Peyer's patch (tissue), 4 donors: ENCODE measurements around the gene CDCA4. TPM values are rescaled to one million over a fixed set of nuclear protein-coding genes. Genes with fewer than 3 reads are reported as not detected.

Source experiments
- DNase-seq, 3 donors: peaks; one replicate each; pipeline ENCODE4 v3.0.0-alpha.2; 2017 to 2019
- H3K27ac ChIP-seq, 4 donors: fragments of 200-600 bp; sonication (generic); one replicate each; pipeline ENCODE4 v1.5.1; 2016 to 2019
- H3K27me3 ChIP-seq, 2 donors: fragments of 200-600 bp; sonication (generic); one replicate each; pipeline ENCODE4 v1.5.1; 2019
- H3K36me3 ChIP-seq, 3 donors: fragments of 200-600 bp; sonication (generic); one replicate each; pipeline ENCODE4 v1.5.1; 2016 to 2019
- H3K4me1 ChIP-seq, 4 donors: fragments of 200-600 bp; sonication (generic); one replicate each; pipeline ENCODE4 v1.5.1; 2016 to 2019
- H3K4me3 ChIP-seq, 4 donors: fragments of 200-600 bp; sonication (generic); 1 replicate in 3 of 4; 2 replicates in 1 of 4; pipeline ENCODE4 v1.5.1; 2016 to 2019; ENCODE audit warnings: mild to moderate bottlenecking in 1 of 4
- H3K9me3 ChIP-seq, 4 donors: fragments of 200-600 bp; sonication (generic); one replicate each; pipeline ENCODE4 v1.5.1; 2016 to 2019; ENCODE audit warnings: mild to moderate bottlenecking in 1 of 4
- POLR2A ChIP-seq, 2 donors: fragments of 450-650 bp; IDR thresholded peaks; one replicate each; pipeline ENCODE4 v1.5.1; 2017; ENCODE audit warnings: antibody characterized with exemption in 2 of 2, mild to moderate bottlenecking in 2 of 2, moderate library complexity in 2 of 2
- total RNA-seq, 4 donors: library from RNA; depleted of rRNA; stranded (reverse); fragments of >200 nt; gene quantifications; one replicate each; pipeline ENCODE4 v1.1.0, GENCODE V29; 2016
- TF ChIP-seq, protein P1 (sequence below), 6 experiments: fragments of 450-650 bp in 4 of 6; fragments of 200-600 bp in 2 of 6; sonication (generic) in 1 of 6; IDR thresholded peaks; one replicate each; pipeline ENCODE4 v1.5.1; 2017 to 2019; ENCODE audit warnings: antibody characterized with exemption in 6 of 6, mild to moderate bottlenecking in 3 of 6, moderate library complexity in 1 of 6

CDCA4 gene
- total RNA-seq = 1 to 10 TPM; 3.7 to 9.1 (median 6.6) TPM

- peak within 1 kb of the TSS; percentile 84 to 99 (median 96) for H3K4me3 ChIP-seq
- H3K27ac ChIP-seq = peak within 1 kb of the TSS; percentile 90 to 96 (median 92)
- H3K9me3 ChIP-seq = no peaks in the 10 kb centered on the region
- no peaks in the 10 kb centered on the region for H3K36me3 ChIP-seq
- TF ChIP-seq, protein P1, sequence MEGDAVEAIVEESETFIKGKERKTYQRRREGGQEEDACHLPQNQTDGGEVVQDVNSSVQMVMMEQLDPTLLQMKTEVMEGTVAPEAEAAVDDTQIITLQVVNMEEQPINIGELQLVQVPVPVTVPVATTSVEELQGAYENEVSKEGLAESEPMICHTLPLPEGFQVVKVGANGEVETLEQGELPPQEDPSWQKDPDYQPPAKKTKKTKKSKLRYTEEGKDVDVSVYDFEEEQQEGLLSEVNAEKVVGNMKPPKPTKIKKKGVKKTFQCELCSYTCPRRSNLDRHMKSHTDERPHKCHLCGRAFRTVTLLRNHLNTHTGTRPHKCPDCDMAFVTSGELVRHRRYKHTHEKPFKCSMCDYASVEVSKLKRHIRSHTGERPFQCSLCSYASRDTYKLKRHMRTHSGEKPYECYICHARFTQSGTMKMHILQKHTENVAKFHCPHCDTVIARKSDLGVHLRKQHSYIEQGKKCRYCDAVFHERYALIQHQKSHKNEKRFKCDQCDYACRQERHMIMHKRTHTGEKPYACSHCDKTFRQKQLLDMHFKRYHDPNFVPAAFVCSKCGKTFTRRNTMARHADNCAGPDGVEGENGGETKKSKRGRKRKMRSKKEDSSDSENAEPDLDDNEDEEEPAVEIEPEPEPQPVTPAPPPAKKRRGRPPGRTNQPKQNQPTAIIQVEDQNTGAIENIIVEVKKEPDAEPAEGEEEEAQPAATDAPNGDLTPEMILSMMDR (IDR thresholded peaks at IDR 0.05) = peak in 3 of 6 experiments; percentile 22 to 35 (median 22)
- TF ChIP-seq POLR2A (IDR thresholded peaks at IDR 0.05) = peak; percentile 65 to 67
- no peaks in the 10 kb centered on the region for H3K27me3 ChIP-seq
- peaks cover 5 to 29% (median 17%) of the 10 kb centered on the region in 4 donors for H3K4me1 ChIP-seq
- peak; percentile 98 to 99 (median 99) for DNase-seq
Observed at GRCh38 chr14:105020815-105021655, at the start of gene CDCA4. Gene CDCA4, minus strand, starts transcription at chr14:105021083. Its CDS starts 9,154 bp downstream, at chr14:105011929.

DNA sequence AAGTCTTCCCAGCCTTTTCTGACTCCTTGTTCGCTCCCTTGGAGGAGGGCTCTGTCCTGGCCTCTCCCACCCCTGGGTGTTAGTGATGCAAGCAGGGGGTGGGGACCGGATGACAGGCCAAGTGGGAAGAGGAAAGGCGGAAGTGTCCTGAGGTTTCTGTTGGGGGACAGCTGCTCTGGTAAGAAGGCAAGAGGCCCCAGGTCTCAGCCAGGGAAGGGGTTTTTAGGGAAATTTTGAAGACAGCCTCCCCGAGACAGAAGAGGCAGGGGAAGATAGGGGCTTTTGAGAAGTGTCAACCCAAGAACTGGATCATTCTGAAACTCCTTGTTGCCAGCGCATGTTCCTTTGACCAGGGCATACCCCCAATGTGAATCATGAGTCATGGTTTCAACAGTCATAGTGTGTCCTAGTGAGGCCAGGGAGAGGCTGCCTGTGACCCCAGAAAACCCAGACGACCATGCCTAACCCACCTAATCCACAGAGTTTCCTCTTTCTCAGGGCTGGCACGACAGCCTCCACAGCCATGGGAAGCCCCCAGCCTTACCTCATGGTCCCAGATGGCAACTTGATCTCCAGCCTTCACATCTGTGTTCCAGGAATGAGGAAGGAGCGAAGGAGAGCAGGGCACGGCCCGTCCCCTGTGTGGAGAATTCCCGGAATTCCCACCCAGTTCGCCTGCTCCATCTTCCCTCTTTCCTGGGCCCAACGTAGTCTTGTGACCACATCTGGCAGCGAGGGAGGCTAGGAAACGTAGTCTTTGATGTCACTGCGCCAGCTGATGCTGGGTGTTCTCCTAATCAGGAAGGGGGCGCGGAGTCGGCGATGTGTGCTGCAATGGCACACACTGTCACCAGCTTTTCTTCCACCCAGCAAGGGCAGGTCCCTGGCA, 49.2 kb upstream of the CDCA4 start:
- Histone ChIP-seq H3K27ac (peak overlapping the region; percentile 16 to 95 (median 35)), H3K4me1 (peaks cover 0 to 26% (median 22%) of the 10 kb centered on the region in 4 donors), H3K4me3 (no peak overlapping the region), H3K27me3 (no peaks in the 10 kb centered on the region), H3K9me3 (no peaks in the 10 kb centered on the region), H3K36me3 (no peaks in the 10 kb centered on the region)
- TF ChIP-seq, protein P1 (IDR thresholded peaks at IDR 0.05) = no peak
- no peak for TF ChIP-seq POLR2A (IDR thresholded peaks at IDR 0.05)
- DNase-seq = peak; percentile 45 to 72 (median 68)

DNA sequence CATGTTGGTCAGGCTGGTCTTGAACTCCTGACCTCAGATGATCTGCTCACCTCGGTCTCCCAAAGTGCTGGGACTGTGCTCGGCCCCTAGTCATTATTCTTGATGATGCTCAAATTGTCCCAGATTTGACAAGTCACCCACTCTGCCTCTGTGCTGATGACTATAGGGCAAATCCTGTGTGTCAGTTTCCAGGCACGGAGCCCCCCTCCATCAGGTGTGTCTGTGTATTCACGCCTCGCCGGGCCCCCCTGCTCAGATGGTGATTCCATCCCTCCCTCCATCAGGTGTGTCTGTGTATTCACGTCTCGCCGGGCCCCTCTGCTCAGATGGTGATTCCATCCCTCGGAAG, 48.6 kb upstream of the CDCA4 start:
- no peaks in the 10 kb centered on the region for H3K27me3 ChIP-seq
- no peak overlapping the region for H3K4me3 ChIP-seq
- no peak for TF ChIP-seq POLR2A (IDR thresholded peaks at IDR 0.05)
- TF ChIP-seq, protein P1 (IDR thresholded peaks at IDR 0.05) = no peak
- peaks cover 0 to 24% (median 22%) of the 10 kb centered on the region in 4 donors for H3K4me1 ChIP-seq
- DNase-seq = no peak
- H3K9me3 ChIP-seq = no peaks in the 10 kb centered on the region
- H3K27ac ChIP-seq = peak overlapping the region in 2 of 4 donors; percentile 51 to 95
- no peaks in the 10 kb centered on the region for H3K36me3 ChIP-seq

DNA sequence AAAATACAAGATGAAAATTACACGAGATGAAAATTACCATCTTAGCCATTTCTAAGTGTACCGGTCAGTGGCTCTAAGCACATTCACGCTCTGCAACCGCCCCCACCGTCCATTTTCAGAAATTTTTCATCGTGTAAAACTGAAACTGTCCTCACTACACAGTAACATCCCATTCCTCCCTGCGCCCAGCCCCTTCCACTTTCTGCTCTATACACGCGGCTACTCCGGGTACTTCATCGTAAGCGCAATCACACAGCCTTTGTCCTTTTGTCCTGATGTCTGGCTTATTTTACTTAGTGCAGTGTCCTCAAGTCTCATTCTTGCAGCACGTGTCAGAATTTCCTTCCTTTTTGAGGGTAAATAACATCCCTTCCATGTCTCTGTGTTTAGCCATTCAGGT, 47.9 kb upstream of the CDCA4 start:
- no peak overlapping the region for H3K4me3 ChIP-seq

DNA sequence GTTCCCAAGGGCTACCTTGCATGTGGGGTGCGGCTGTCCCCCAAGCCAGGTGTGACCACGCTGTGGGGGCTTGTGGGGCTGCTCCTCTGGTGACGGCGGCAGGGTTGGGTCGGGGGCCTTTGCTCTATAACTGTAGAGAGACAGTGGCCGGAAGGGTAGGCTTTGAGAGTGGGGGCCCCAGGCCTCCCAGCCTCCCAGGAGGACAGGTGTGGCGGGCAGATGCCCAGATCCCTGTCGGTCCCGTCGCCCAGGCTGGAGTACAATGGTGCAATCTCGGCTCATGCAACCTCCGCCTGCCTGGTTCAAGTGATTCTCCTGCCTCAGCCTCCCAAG, 47.1 kb upstream of the CDCA4 start:
- no peaks in the 10 kb centered on the region for H3K9me3 ChIP-seq
- TF ChIP-seq, protein P1 (IDR thresholded peaks at IDR 0.05) = no peak
- no peaks in the 10 kb centered on the region for H3K27me3 ChIP-seq
- H3K4me1 ChIP-seq = peaks cover 0 to 25% (median 24%) of the 10 kb centered on the region in 4 donors
- H3K27ac ChIP-seq = peak overlapping the region in 2 of 4 donors; percentile 91 to 95
- H3K4me3 ChIP-seq = no peak overlapping the region
- H3K36me3 ChIP-seq = no peaks in the 10 kb centered on the region
- DNase-seq = peak in 1 of 3 donors; percentile 45

More for the DNA sequence above, 47.9 kb upstream of the CDCA4 start:
- peaks cover 0 to 24% (median 22%) of the 10 kb centered on the region in 4 donors for H3K4me1 ChIP-seq
- H3K27ac ChIP-seq = peak overlapping the region in 1 of 4 donors; percentile 95
- TF ChIP-seq, protein P1 (IDR thresholded peaks at IDR 0.05) = peak in 1 of 6 experiments; percentile 1
- no peak for TF ChIP-seq POLR2A (IDR thresholded peaks at IDR 0.05)
- no peaks in the 10 kb centered on the region for H3K36me3 ChIP-seq
- peak in 1 of 3 donors; percentile 47 for DNase-seq
- no peaks in the 10 kb centered on the region for H3K27me3 ChIP-seq
- no peaks in the 10 kb centered on the region for H3K9me3 ChIP-seq
